ENCODE results near the gene ATP10D. TPM values are rescaled to one million over a fixed set of nuclear protein-coding genes. Genes with fewer than 3 reads are reported as not detected.

The ATP10D gene
- 10 to 100 TPM in 2 of 10 donors, 1 to 10 TPM in 8; 7.7 to 15.7 (median 8.9) TPM for total RNA-seq
- polyA plus RNA-seq, result 1 to 10 TPM; 2.8 to 5.2 TPM
- long read RNA-seq, donor 1, full-length matches to known transcripts, result 1 of 7 reads
- long read RNA-seq, donor 1, partial matches to known transcripts, result 2 of 7 reads
- long read RNA-seq, donor 1, other reads (novel, unspliced or antisense), result 4 of 7 reads
- long read RNA-seq, donor 2, full-length matches to known transcripts, result 1 of 5 reads
- long read RNA-seq, donor 2, partial matches to known transcripts, result 2 of 5 reads
- long read RNA-seq, donor 2, other reads (novel, unspliced or antisense), result 2 of 5 reads
- long read RNA-seq, donor 3, full-length matches to known transcripts, result 2 of 6 reads
- long read RNA-seq, donor 3, partial matches to known transcripts, result 0 of 6 reads
- long read RNA-seq, donor 3, other reads (novel, unspliced or antisense), result 4 of 6 reads

DNA sequence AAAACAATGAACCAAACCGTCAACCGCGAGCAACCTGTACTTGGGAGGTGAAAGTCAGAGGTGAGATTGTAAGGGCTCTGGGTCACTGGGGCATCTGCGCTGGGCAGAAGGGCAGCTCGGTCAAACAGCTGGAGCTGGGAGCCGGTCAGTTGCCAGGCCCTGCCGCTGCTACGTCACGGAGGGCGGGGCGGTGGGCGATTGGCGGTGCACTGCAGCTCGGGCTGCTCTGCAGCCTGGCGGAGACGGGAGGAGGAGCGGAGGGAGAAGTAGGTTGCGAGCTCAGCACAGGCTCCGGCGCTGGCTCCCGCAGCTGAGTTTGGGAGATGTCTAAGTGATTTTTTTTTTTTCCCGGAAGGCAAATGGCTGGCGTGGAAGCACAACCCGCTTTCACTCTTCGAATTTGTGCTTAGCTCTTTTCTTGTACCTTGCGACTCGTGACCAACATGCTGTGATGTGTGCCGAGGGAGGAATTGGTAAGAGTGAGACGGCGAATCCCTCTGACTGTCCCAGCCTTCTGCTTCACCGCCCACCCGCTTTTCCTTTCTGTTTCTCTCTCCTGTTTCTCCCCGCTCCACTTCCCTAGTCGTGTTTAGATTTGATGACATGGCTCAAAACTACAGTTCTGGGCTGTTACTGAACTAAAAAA is at the start of gene ATP10D:
ATP10D (plus strand) TSS at position 229 of the 646 bp plus-strand sequence. CDS start 27,266 bp downstream, outside the sequence.
- Histone ChIP-seq H3K4me3 (peak within 1 kb of the TSS; percentile 46 to 77 (median 66)), H3K4me1 (peaks cover 0 to 50% (median 27%) of the 10 kb centered on the region in 9 donors), H3K27me3 (no peaks in the 10 kb centered on the region), H3K27ac (peak within 1 kb of the TSS; percentile 83 to 95 (median 90)), H3K36me3 (no peaks in the 10 kb centered on the region), H3K9me3 (peaks cover 0 to 6% (median 0%) of the 10 kb centered on the region in 11 donors)
- WGBS, 2 donors, result 0% methylated on average over 34 of the region's 34 CpGs
- intact Hi-C loops (cut with DNase I), result loop anchor here in 5 of 10 donors (1.0 to 10.0 kb wide), 4 partner anchors 22 to 80 kb away; partner anchors contain the start of gene COMMD8 (in 4 of the 5)
- peak; percentile 99 to 100 (median 100) for ATAC-seq
- peak; percentile 96 to 98 for DNase-seq
- TF ChIP-seq, protein P1, sequence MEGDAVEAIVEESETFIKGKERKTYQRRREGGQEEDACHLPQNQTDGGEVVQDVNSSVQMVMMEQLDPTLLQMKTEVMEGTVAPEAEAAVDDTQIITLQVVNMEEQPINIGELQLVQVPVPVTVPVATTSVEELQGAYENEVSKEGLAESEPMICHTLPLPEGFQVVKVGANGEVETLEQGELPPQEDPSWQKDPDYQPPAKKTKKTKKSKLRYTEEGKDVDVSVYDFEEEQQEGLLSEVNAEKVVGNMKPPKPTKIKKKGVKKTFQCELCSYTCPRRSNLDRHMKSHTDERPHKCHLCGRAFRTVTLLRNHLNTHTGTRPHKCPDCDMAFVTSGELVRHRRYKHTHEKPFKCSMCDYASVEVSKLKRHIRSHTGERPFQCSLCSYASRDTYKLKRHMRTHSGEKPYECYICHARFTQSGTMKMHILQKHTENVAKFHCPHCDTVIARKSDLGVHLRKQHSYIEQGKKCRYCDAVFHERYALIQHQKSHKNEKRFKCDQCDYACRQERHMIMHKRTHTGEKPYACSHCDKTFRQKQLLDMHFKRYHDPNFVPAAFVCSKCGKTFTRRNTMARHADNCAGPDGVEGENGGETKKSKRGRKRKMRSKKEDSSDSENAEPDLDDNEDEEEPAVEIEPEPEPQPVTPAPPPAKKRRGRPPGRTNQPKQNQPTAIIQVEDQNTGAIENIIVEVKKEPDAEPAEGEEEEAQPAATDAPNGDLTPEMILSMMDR (IDR thresholded peaks at IDR 0.05), result peak in 6 of 9 donors; percentile 21 to 58 (median 36)

DNA sequence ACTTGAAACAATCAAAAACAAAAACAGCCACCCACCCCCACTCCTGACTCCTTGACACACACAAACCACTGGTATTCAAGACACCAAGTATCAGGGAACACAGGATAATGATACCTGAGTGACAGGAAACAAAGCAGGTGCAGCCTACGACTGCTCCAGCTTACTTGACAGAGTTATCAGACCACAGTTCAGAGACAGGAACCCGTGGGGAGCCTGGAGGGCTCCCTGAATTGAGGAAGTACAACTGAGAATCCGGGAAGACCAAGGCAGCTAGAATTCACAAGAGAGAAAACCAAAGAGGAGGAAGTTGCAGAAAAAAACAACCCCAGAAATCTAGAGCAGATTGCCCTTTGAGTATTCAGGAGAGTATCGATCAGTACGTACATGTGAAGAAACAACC is 42.1 kb upstream of the ATP10D start:
- no peaks in the 10 kb centered on the region for H3K36me3 ChIP-seq

DNA sequence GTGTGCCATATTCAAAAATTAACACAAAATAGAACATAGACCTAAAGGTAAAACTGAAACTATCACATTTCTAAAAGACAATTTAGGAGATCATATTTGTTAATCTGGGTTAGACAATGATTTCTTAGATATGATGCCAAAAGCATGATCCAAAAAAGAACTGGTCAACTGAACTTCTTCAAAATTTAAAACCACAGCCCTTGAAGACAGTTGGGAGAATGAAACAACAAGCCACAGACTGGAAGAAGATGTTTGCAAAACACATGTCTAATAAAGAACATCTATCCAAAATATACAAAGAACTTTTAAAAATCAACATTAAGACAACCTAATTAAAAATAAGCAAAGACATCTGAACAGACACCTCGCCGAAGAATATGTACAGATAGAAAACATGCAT is 41.0 kb upstream of the ATP10D start:
- no peak for DNase-seq
- Histone ChIP-seq H3K27me3 (no peaks in the 10 kb centered on the region), H3K36me3 (no peaks in the 10 kb centered on the region), H3K27ac (no peak overlapping the region), H3K9me3 (no peaks in the 10 kb centered on the region), H3K4me3 (no peak overlapping the region), H3K4me1 (peaks cover 0 to 7% (median 0%) of the 10 kb centered on the region in 9 donors)
- ATAC-seq, result no peak
- 94 to 95% methylated on average over 2 of the region's 2 CpGs for WGBS, 2 donors
- TF ChIP-seq, protein P1 (IDR thresholded peaks at IDR 0.05), result no peak
- intact Hi-C loops (cut with DNase I), result no loop called here

More for the DNA sequence above, 42.1 kb upstream of the ATP10D start:
- DNase-seq (no peak), ATAC-seq (no peak)
- Histone ChIP-seq H3K27ac (peak overlapping the region in 1 of 10 donors; percentile 71), H3K9me3 (no peaks in the 10 kb centered on the region), H3K4me1 (peaks cover 0 to 7% (median 0%) of the 10 kb centered on the region in 9 donors), H3K27me3 (no peaks in the 10 kb centered on the region), H3K4me3 (no peak overlapping the region)
- intact Hi-C loops (cut with DNase I), result no loop called here
- WGBS, 2 donors, result 72% methylated on average over 5 of the region's 5 CpGs
- TF ChIP-seq, protein P1 (IDR thresholded peaks at IDR 0.05), result no peak

DNA sequence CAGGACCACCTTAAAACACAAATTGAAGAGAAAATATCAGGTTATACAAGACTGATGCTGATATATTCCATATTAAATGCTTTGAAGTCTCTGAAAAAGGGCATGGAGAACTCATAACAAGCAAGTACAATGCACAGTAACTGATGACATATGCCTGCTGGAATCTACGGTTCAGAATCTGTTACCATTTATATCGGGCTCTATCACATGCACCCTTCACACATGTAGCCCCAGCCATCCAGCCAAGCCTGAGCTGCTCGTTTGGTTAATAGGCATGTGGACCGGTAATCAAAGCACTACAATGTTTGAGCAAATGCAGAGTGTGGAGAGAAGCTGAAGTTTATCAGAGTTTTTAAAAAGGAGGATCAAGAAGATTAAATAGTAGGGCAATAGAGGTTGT is 33.4 kb upstream of the ATP10D start:
- ATAC-seq (peak in 6 of 8 donors; percentile 53 to 92 (median 64)), DNase-seq (no peak)
- Histone ChIP-seq H3K4me3 (no peak overlapping the region), H3K4me1 (peaks cover 0 to 13% (median 0%) of the 10 kb centered on the region in 9 donors), H3K27ac (peak overlapping the region in 2 of 10 donors; percentile 20 to 48), H3K27me3 (no peaks in the 10 kb centered on the region), H3K36me3 (peaks cover 0 to 74% (median 22%) of the 10 kb centered on the region in 9 donors), H3K9me3 (no peaks in the 10 kb centered on the region)
- TF ChIP-seq, protein P1 (IDR thresholded peaks at IDR 0.05), result no peak
- intact Hi-C loops (cut with DNase I), result no loop called here
- WGBS, 2 donors, result 37 to 50% methylated on average over 4 of the region's 4 CpGs
